Neural progenitor cell (in vitro differentiated cells): ENCODE results near the gene MVB12B. TPM values are rescaled to one million over a fixed set of nuclear protein-coding genes. Genes with fewer than 3 reads are reported as not detected.

ENCODE experiments used
- DNase-seq: peaks from one replicate; pipeline ENCODE4 v3.0.0-alpha.2; 2016; ENCODE audit warnings: low spot score
- H2AFZ ChIP-seq: fragments of 200-600 bp; sonication (generic); replicated peaks from 2 replicates; pipeline ENCODE4 v1.6.1; 2016; ENCODE audit warnings: antibody characterized with exemption
- H3F3A ChIP-seq: fragments of 200-600 bp; sonication (generic); 2 replicates; pipeline ENCODE4 v1.6.1; 2016; ENCODE audit warnings: antibody characterized with exemption, low read depth
- H3K27ac ChIP-seq: fragments of 200-600 bp; sonication (generic); 2 replicates; pipeline ENCODE4 v1.5.1; 2016; ENCODE audit warnings: mild to moderate bottlenecking
- H3K27me3 ChIP-seq: fragments of 200-600 bp; sonication (generic); 2 replicates; pipeline ENCODE4 v1.6.1; 2016; ENCODE audit warnings: mild to moderate bottlenecking, moderate library complexity
- H3K36me3 ChIP-seq: fragments of 200-600 bp; sonication (generic); 2 replicates; pipeline ENCODE4 v1.5.1; 2016
- H3K4me1 ChIP-seq: fragments of 200-600 bp; sonication (generic); 2 replicates; pipeline ENCODE4 v1.6.1; 2016; ENCODE audit warnings: mixed run types
- H3K4me2 ChIP-seq: fragments of 200-600 bp; sonication (generic); 2 replicates; pipeline ENCODE4 v1.6.1; 2016
- H3K4me3 ChIP-seq: fragments of 200-600 bp; sonication (generic); 2 replicates; pipeline ENCODE4 v1.5.1; 2016
- H3K79me2 ChIP-seq: fragments of 200-600 bp; sonication (generic); 2 replicates; pipeline ENCODE4 v1.6.1; 2016; ENCODE audit warnings: low read depth
- H3K9ac ChIP-seq: fragments of 200-600 bp; sonication (generic); 2 replicates; pipeline ENCODE4 v1.6.1; 2016
- H3K9me3 ChIP-seq: fragments of 200-600 bp; sonication (generic); 2 replicates; pipeline ENCODE4 v1.5.1; 2016; ENCODE audit warnings: low read depth
- H4K20me1 ChIP-seq: fragments of 200-600 bp; sonication (generic); 2 replicates; pipeline ENCODE4 v1.6.1; 2016; ENCODE audit warnings: low read depth
- H3K27ac Mint-ChIP-seq: 3 replicates; pipeline ENCODE4 v1.8.0; 2021; ENCODE audit warnings: mixed read lengths
- H3K27me3 Mint-ChIP-seq: 2 replicates; pipeline ENCODE4 v1.8.0; 2022; ENCODE audit warnings: low read depth, mild to moderate bottlenecking, inconsistent platforms, moderate library complexity, mixed read lengths; ENCODE audit not compliant: insufficient read depth
- H3K36me3 Mint-ChIP-seq: 3 replicates; pipeline ENCODE4 v1.8.0; 2021; ENCODE audit warnings: mixed read lengths
- H3K4me1 Mint-ChIP-seq: 3 replicates; pipeline ENCODE4 v1.8.0; 2021; ENCODE audit warnings: mixed read lengths
- H3K4me3 Mint-ChIP-seq: 3 replicates; pipeline ENCODE4 v1.8.0; 2021; ENCODE audit warnings: mild to moderate bottlenecking, moderate library complexity, mixed read lengths
- H3K9me3 Mint-ChIP-seq: 3 replicates; pipeline ENCODE4 v1.8.0; 2020; ENCODE audit warnings: mixed read lengths
- EZH2 ChIP-seq: fragments of 200-600 bp; sonication (generic); IDR thresholded peaks from 2 replicates; pipeline ENCODE4 v1.6.1; 2017; ENCODE audit warnings: antibody characterized with exemption, mild to moderate bottlenecking, moderate library complexity
- EZH2phosphoT487 ChIP-seq: fragments of 200-600 bp; sonication (generic); IDR thresholded peaks from 2 replicates; pipeline ENCODE4 v1.6.1; 2017; ENCODE audit warnings: antibody characterized with exemption
- total RNA-seq: library from RNA; depleted of rRNA; stranded (reverse); fragments of >200 nt; gene quantifications from 2 replicates; pipeline ENCODE4 v1.2.3, GENCODE V29; 2015; ENCODE audit warnings: low replicate concordance
- TF ChIP-seq, protein P1 (sequence below): fragments of 200-600 bp; sonication (generic); IDR thresholded peaks from 2 replicates; pipeline ENCODE4 v1.5.1; 2017; ENCODE audit warnings: antibody characterized with exemption, mild to moderate bottlenecking

MVB12B gene
- total RNA-seq, 1 donor from 2014 or later: 16.1 TPM

DNA sequence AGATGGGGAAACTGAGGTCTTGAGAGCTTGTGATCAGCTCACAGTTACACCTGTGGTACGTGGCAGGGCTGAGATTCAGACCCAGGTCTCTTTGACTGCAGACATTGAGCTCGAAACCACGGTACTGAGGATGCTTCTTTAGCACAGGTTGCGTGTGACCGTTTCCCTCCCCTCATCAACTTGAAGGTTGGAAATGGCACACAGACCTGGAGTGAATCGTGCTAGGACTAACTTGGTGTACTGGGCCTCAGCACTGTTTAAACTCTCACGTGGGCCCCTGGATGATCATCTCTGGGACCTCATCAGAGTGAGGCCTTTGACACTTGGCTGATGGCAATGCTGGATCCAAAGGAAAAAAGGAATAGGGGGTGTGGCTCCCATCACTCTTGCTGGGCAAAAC is 106.0 kb downstream of the MVB12B start:
- peaks cover 34% of the 10 kb centered on the region for H3K4me1 ChIP-seq
- H3K27ac Mint-ChIP-seq: no peak overlapping the region
- no peaks in the 10 kb centered on the region for H3K9me3 ChIP-seq
- H3K36me3 Mint-ChIP-seq: peaks cover 5% of the 10 kb centered on the region
- H3K9ac ChIP-seq: no peak overlapping the region
- H3K4me3 ChIP-seq: no peak overlapping the region
- no peaks in the 10 kb centered on the region for H3K27me3 ChIP-seq
- H4K20me1 ChIP-seq: peaks cover 7% of the 10 kb centered on the region
- H3K79me2 ChIP-seq: no peaks in the 10 kb centered on the region
- TF ChIP-seq EZH2 (no peak), EZH2phosphoT487 (no peak)
- TF ChIP-seq, protein P1, sequence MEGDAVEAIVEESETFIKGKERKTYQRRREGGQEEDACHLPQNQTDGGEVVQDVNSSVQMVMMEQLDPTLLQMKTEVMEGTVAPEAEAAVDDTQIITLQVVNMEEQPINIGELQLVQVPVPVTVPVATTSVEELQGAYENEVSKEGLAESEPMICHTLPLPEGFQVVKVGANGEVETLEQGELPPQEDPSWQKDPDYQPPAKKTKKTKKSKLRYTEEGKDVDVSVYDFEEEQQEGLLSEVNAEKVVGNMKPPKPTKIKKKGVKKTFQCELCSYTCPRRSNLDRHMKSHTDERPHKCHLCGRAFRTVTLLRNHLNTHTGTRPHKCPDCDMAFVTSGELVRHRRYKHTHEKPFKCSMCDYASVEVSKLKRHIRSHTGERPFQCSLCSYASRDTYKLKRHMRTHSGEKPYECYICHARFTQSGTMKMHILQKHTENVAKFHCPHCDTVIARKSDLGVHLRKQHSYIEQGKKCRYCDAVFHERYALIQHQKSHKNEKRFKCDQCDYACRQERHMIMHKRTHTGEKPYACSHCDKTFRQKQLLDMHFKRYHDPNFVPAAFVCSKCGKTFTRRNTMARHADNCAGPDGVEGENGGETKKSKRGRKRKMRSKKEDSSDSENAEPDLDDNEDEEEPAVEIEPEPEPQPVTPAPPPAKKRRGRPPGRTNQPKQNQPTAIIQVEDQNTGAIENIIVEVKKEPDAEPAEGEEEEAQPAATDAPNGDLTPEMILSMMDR: no peak
- H3F3A ChIP-seq: no peaks in the 10 kb centered on the region
- no peak overlapping the region for H2AFZ ChIP-seq
- H3K36me3 ChIP-seq: no peaks in the 10 kb centered on the region
- H3K9me3 Mint-ChIP-seq: no peaks in the 10 kb centered on the region
- H3K4me3 Mint-ChIP-seq: no peak overlapping the region
- DNase-seq: no peak
- peaks cover 28% of the 10 kb centered on the region for H3K4me1 Mint-ChIP-seq
- no peak overlapping the region for H3K4me2 ChIP-seq
- H3K27ac ChIP-seq: no peak overlapping the region
- no peaks in the 10 kb centered on the region for H3K27me3 Mint-ChIP-seq

- no peaks in the 10 kb centered on the region for H3K9me3 ChIP-seq
- H3K4me2 ChIP-seq: no peak overlapping the region
- TF ChIP-seq, protein P1: no peak
- TF ChIP-seq EZH2 (no peak), EZH2phosphoT487 (no peak)
- Mint-ChIP-seq H3K4me1 (peaks cover 44% of the 10 kb centered on the region), H3K9me3 (no peaks in the 10 kb centered on the region), H3K27me3 (no peaks in the 10 kb centered on the region), H3K4me3 (no peak overlapping the region), H3K36me3 (peaks cover 2% of the 10 kb centered on the region), H3K27ac (no peak overlapping the region)
- H3K79me2 ChIP-seq: no peaks in the 10 kb centered on the region
- H3K9ac ChIP-seq: no peak overlapping the region
- DNase-seq: no peak
- no peak overlapping the region for H3K4me3 ChIP-seq
- H4K20me1 ChIP-seq: peaks cover 2% of the 10 kb centered on the region
- H3K27ac ChIP-seq: no peak overlapping the region
- H3K27me3 ChIP-seq: no peaks in the 10 kb centered on the region
- no peak overlapping the region for H2AFZ ChIP-seq
- peaks cover 9% of the 10 kb centered on the region for H3F3A ChIP-seq
- H3K4me1 ChIP-seq: peaks cover 51% of the 10 kb centered on the region
- H3K36me3 ChIP-seq: no peaks in the 10 kb centered on the region
Observed at GRCh38 chr9:126435105-126435504, 108.5 kb downstream of the MVB12B start.

DNA sequence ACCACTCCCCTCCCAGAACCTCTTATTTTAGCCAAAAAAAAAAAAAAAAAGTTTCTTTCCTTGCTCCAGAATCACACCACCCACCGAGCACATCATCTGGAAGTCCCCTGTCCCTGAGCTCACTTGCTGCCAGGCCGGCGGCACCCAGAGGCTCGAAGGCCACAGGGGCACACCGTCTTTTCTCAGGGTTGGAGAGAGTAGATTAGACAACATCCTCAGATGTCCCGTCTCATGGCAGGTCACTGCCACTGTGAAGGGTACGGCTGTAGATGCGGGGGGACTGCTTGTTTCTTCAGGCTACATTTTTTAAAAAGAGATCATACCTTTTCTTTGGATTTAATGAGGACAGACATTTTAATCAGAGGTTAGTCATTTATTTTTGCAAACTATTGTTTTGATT is 109.0 kb downstream of the MVB12B start:
- Histone ChIP-seq H3K9ac (no peak overlapping the region), H3K27me3 (no peaks in the 10 kb centered on the region), H3K4me3 (no peak overlapping the region), H3K4me2 (no peak overlapping the region), H3K79me2 (no peaks in the 10 kb centered on the region), H3K4me1 (peaks cover 53% of the 10 kb centered on the region), H4K20me1 (peaks cover 1% of the 10 kb centered on the region), H3K27ac (no peak overlapping the region), H2AFZ (no peak overlapping the region), H3K9me3 (no peaks in the 10 kb centered on the region), H3F3A (peaks cover 14% of the 10 kb centered on the region), H3K36me3 (no peaks in the 10 kb centered on the region)
- Mint-ChIP-seq H3K27ac (no peak overlapping the region), H3K9me3 (no peaks in the 10 kb centered on the region), H3K27me3 (no peaks in the 10 kb centered on the region), H3K4me3 (no peak overlapping the region), H3K4me1 (peaks cover 50% of the 10 kb centered on the region), H3K36me3 (no peaks in the 10 kb centered on the region)
- TF ChIP-seq, protein P1: no peak
- TF ChIP-seq EZH2phosphoT487 (no peak), EZH2 (no peak)
- no peak for DNase-seq
